ENCODE data around the gene GPANK1. TPM values are rescaled to one million over a fixed set of nuclear protein-coding genes. Genes with fewer than 3 reads are reported as not detected.
A peak's percentile ranks its signal among the peaks of the same experiment; 100 is the strongest.

The GPANK1 gene
- total and polyA plus RNA-seq, 9 donors = 9.8 to 19.0 (median 15.5) TPM

DNA sequence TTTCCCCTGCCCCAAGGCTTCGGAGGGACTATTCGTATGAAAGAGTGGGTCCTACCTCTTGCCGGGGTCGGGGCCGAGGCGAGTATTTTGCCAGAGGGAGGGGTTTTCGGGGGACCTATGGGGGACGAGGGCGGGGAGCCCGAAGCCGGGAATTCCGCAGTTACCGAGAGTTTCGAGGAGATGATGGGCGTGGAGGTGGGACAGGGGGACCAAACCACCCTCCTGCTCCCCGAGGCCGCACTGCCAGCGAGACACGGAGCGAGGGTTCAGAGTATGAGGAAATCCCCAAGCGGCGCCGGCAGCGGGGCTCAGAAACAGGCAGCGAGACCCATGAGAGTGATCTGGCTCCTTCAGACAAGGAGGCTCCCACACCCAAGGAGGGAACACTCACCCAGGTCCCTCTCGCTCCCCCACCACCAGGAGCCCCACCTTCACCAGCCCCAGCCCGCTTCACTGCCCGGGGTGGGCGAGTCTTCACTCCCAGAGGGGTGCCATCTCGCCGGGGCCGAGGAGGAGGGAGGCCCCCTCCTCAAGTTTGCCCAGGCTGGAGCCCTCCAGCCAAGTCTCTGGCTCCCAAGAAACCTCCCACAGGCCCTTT lies 33.0 kb downstream of the GPANK1 start:
- no peak for DNase-seq
- WGBS (ENCODE audit: insufficient coverage) = 75% methylated on average over 21 of the region's 32 CpGs

DNA sequence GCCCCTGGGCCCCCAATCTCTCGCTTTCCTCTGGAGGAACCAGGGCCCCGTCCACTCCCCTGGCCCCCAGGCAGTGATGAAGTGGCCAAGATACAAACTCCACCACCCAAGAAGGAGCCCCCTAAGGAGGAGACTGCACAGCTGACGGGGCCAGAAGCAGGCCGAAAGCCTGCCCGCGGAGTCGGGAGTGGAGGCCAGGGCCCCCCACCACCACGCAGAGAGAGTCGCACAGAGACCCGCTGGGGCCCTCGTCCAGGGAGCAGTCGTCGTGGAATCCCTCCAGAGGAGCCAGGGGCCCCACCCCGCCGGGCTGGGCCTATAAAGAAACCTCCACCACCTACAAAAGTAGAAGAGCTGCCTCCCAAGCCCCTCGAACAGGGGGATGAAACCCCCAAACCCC lies 33.6 kb downstream of the GPANK1 start:
- H3K36me3 ChIP-seq (ENCODE audit: control insufficient read depth, insufficient read depth, low read length) = peaks cover 100% of the 10 kb centered on the region

More for the DNA sequence above, 33.0 kb downstream of the GPANK1 start:
- peaks cover 100% of the 10 kb centered on the region for H3K36me3 ChIP-seq (ENCODE audit: control insufficient read depth, insufficient read depth, low read length)
- H3K27me3 ChIP-seq (ENCODE audit: control insufficient read depth, insufficient read depth, low read length) = no peaks in the 10 kb centered on the region
- no peaks in the 10 kb centered on the region for H3K9me3 ChIP-seq (replicated peaks; ENCODE audit: control insufficient read depth, low read depth, low read length)
- no peak overlapping the region for H3K27ac ChIP-seq (ENCODE audit: low read length)
- H3K4me3 ChIP-seq (ENCODE audit: low read length) = no peak overlapping the region
- peaks cover 2% of the 10 kb centered on the region for H3K4me1 ChIP-seq (ENCODE audit: control insufficient read depth, insufficient read depth, low read length)

DNA sequence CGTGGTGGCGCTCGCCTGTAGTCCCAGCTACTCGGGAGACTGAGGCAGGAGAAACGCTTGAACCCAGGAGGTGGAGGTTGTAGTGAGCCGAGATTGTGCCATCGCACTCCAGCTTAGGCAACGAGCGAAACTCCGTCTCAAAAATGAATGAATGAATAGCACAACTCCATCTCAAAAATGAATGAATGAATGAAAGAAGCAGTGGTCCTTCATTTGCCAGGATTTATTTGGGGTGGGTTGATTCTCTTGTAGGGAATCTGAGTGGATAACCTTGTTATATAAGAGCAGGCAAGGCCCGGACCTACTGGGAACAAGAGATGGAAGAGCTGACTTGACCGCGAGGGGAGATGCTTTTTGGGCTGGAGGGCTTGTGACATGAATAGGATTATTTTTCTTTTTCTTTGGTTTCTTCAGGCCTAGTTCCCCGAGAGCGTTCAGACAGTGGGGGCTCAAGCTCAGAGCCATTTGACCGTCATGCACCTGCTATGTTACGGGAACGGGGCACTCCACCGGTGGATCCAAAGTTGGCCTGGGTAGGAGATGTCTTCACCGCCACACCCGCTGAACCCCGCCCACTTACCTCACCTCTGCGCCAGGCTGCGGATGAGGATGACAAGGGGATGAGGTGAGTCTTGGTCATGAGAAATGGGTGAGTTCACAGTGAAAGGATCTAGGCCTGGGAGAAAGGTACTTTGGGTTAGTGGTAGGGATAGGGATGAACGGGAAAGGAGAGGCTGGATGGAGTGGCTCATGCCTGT lies 34.4 kb downstream of the GPANK1 start:
- WGBS (ENCODE audit: insufficient coverage) = 90% methylated on average over 8 of the region's 25 CpGs
- H3K36me3 ChIP-seq (ENCODE audit: control insufficient read depth, insufficient read depth, low read length) = peaks cover 100% of the 10 kb centered on the region
- H3K4me3 ChIP-seq (ENCODE audit: low read length) = no peak overlapping the region
- H3K27me3 ChIP-seq (ENCODE audit: control insufficient read depth, insufficient read depth, low read length) = no peaks in the 10 kb centered on the region
- no peak overlapping the region for H3K27ac ChIP-seq (ENCODE audit: low read length)
- no peaks in the 10 kb centered on the region for H3K9me3 ChIP-seq (replicated peaks; ENCODE audit: control insufficient read depth, low read depth, low read length)
- DNase-seq = no peak
- H3K4me1 ChIP-seq (ENCODE audit: control insufficient read depth, insufficient read depth, low read length) = no peaks in the 10 kb centered on the region

More for the DNA sequence above, 33.6 kb downstream of the GPANK1 start:
- WGBS (ENCODE audit: insufficient coverage) = 52% methylated on average over 12 of the region's 16 CpGs
- no peaks in the 10 kb centered on the region for H3K9me3 ChIP-seq (replicated peaks; ENCODE audit: control insufficient read depth, low read depth, low read length)
- no peak overlapping the region for H3K4me3 ChIP-seq (ENCODE audit: low read length)
- DNase-seq = no peak
- no peaks in the 10 kb centered on the region for H3K27me3 ChIP-seq (ENCODE audit: control insufficient read depth, insufficient read depth, low read length)
- H3K27ac ChIP-seq (ENCODE audit: low read length) = no peak overlapping the region
- H3K4me1 ChIP-seq (ENCODE audit: control insufficient read depth, insufficient read depth, low read length) = no peaks in the 10 kb centered on the region

DNA sequence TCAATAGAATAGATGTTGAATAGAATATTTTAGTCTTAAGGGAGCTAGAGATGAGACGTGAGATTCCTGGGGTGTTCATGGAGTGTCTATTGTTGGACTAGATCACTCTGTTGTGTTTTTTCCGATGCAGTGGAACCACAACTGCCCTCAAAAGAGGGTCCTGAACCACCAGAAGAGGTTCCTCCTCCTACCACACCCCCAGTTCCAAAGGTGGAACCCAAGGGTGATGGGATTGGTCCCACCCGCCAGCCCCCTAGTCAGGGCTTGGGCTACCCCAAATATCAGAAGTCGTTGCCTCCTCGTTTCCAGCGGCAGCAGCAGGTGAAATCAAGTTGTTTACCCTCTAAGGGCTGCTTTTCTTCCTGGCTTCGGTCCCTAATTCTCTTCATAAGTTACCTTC lies 35.8 kb downstream of the GPANK1 start:
- H3K9me3 ChIP-seq (replicated peaks; ENCODE audit: control insufficient read depth, low read depth, low read length) = no peaks in the 10 kb centered on the region
- WGBS (ENCODE audit: insufficient coverage) = 91% methylated on average over 7 of the region's 7 CpGs
- H3K36me3 ChIP-seq (ENCODE audit: control insufficient read depth, insufficient read depth, low read length) = peaks cover 100% of the 10 kb centered on the region

DNA sequence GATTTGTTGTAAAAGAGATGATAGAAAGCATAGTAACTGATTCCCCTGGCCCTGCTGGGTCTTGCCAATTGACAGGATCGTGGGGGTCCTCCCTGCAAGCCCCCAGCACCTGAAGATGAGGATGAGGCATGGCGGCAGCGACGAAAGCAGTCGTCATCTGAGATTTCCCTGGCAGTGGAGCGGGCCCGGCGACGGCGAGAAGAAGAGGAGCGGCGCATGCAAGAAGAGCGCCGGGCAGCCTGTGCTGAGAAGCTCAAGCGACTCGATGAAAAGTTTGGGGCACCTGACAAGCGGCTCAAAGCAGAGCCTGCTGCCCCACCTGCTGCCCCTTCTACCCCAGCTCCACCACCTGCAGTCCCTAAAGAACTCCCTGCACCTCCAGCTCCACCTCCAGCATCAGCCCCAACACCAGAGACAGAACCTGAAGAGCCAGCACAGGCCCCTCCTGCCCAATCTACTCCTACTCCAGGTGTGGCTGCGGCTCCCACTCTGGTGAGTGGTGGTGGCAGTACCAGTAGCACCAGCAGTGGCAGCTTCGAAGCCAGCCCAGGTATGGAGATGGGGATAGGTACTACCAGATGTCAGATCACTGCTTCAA lies 37.0 kb downstream of the GPANK1 start:
- no peaks in the 10 kb centered on the region for H3K9me3 ChIP-seq (replicated peaks; ENCODE audit: control insufficient read depth, low read depth, low read length)
- no peak overlapping the region for H3K27ac ChIP-seq (ENCODE audit: low read length)
- no peak overlapping the region for H3K4me3 ChIP-seq (ENCODE audit: low read length)
- WGBS (ENCODE audit: insufficient coverage) = 97% methylated on average over 16 of the region's 19 CpGs
- no peak for DNase-seq
- H3K4me1 ChIP-seq (ENCODE audit: control insufficient read depth, insufficient read depth, low read length) = no peaks in the 10 kb centered on the region
- no peaks in the 10 kb centered on the region for H3K27me3 ChIP-seq (ENCODE audit: control insufficient read depth, insufficient read depth, low read length)
- peaks cover 98% of the 10 kb centered on the region for H3K36me3 ChIP-seq (ENCODE audit: control insufficient read depth, insufficient read depth, low read length)

More for the DNA sequence above, 35.8 kb downstream of the GPANK1 start:
- no peak for DNase-seq
- Histone ChIP-seq H3K27ac (ENCODE audit: low read length) (no peak overlapping the region), H3K4me1 (ENCODE audit: control insufficient read depth, insufficient read depth, low read length) (no peaks in the 10 kb centered on the region), H3K27me3 (ENCODE audit: control insufficient read depth, insufficient read depth, low read length) (no peaks in the 10 kb centered on the region), H3K4me3 (ENCODE audit: low read length) (no peak overlapping the region)

DNA sequence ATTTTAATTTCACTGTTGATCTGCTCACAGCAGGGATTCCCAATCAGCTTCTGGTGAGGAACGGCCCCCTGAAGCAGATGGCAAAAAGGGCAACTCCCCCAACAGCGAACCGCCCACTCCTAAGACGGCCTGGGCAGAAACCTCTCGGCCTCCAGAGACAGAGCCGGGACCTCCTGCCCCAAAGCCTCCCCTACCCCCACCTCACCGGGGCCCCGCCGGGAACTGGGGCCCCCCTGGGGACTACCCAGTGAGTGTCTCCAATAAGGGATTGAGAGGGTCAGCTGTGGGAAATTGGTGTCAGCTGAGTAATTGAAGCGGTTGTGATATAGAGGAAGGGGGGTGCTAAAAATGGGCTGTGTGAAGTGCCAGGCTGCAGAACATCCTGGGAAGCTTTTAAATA lies 37.8 kb downstream of the GPANK1 start:
- H3K4me3 ChIP-seq (ENCODE audit: low read length) = no peak overlapping the region
- peaks cover 95% of the 10 kb centered on the region for H3K36me3 ChIP-seq (ENCODE audit: control insufficient read depth, insufficient read depth, low read length)
- H3K4me1 ChIP-seq (ENCODE audit: control insufficient read depth, insufficient read depth, low read length) = peaks cover 6% of the 10 kb centered on the region
- DNase-seq = no peak
- H3K27ac ChIP-seq (ENCODE audit: low read length) = no peak overlapping the region
- no peaks in the 10 kb centered on the region for H3K9me3 ChIP-seq (replicated peaks; ENCODE audit: control insufficient read depth, low read depth, low read length)
- WGBS (ENCODE audit: insufficient coverage) = 89% methylated on average over 1 of the region's 10 CpGs
- H3K27me3 ChIP-seq (ENCODE audit: control insufficient read depth, insufficient read depth, low read length) = no peaks in the 10 kb centered on the region

DNA sequence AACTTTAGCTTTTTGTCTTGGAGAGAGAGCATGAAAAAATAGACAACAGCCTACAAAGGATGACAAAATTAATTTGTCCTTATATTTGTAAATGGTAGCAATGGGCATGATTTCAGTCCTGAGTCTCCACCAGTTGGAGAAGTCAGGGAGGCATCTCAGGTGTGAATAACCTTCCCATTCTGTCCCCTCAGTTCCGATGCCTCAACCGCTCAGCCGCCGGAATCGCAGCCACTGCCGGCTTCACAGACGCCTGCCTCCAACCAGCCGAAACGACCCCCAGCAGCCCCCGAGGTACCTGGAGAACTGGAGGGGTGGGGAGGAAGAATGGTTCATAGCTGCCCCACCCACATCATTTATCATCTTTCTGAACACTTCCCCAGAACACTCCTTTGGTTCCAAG lies 40.7 kb downstream of the GPANK1 start:
- no peaks in the 10 kb centered on the region for H3K9me3 ChIP-seq (replicated peaks; ENCODE audit: control insufficient read depth, low read depth, low read length)
- WGBS (ENCODE audit: insufficient coverage) = no CpG with 5 or more reads among the region's 10 CpGs
- no peak overlapping the region for H3K4me3 ChIP-seq (ENCODE audit: low read length)
- peaks cover 10% of the 10 kb centered on the region for H3K4me1 ChIP-seq (ENCODE audit: control insufficient read depth, insufficient read depth, low read length)
- H3K27me3 ChIP-seq (ENCODE audit: control insufficient read depth, insufficient read depth, low read length) = no peaks in the 10 kb centered on the region
- H3K36me3 ChIP-seq (ENCODE audit: control insufficient read depth, insufficient read depth, low read length) = peaks cover 66% of the 10 kb centered on the region
- no peak overlapping the region for H3K27ac ChIP-seq (ENCODE audit: low read length)
- no peak for DNase-seq

DNA sequence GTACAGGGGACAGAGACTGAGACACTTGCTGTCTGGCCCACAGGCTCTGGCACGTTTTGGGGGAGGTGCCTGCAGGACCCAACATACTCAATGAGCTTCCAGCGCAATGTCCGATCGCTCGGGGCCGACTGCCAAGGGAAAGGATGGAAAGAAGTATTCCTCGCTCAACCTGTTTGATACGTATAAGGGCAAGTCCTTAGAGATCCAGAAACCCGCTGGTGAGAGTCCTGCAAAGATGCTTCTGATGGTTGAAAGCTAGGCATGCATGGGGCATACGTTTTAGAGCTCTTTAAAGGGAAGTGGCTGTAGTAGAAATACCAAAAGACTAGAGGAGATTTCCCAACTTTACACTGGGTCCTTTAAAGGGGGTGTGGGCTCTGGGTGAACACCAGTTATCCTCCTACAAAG lies 42.1 kb downstream of the GPANK1 start:
- Histone ChIP-seq H3K27ac (ENCODE audit: low read length) (no peak overlapping the region), H3K4me3 (ENCODE audit: low read length) (no peak overlapping the region), H3K36me3 (ENCODE audit: control insufficient read depth, insufficient read depth, low read length) (peaks cover 52% of the 10 kb centered on the region)

DNA sequence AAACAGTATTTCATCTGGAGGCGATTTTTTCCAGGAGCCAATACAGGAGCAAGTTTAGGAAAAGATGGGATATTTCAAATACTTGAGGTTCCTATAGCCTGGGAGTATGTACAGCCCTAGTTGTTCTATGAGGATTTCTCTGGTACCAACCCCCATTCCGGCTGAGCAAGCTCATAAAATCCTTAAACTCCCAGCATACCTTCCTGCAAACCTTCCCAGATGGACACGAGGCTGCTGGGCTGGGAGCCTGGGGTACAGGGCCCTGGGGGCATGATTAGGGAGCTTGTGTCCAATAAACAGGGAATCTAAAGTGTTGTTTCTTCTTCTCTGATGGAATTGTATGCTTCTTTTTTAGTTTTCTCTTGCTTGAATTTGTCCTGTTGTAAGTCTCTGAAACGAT lies 42.8 kb downstream of the GPANK1 start:
- WGBS (ENCODE audit: insufficient coverage) = 28% methylated on average over 2 of the region's 4 CpGs
- peak overlapping the region; percentile 96 for H3K27ac ChIP-seq (ENCODE audit: low read length)

More for the DNA sequence above, 42.1 kb downstream of the GPANK1 start:
- H3K9me3 ChIP-seq (replicated peaks; ENCODE audit: control insufficient read depth, low read depth, low read length) = no peaks in the 10 kb centered on the region
- 72% methylated on average over 5 of the region's 10 CpGs for WGBS (ENCODE audit: insufficient coverage)
- peaks cover 10% of the 10 kb centered on the region for H3K4me1 ChIP-seq (ENCODE audit: control insufficient read depth, insufficient read depth, low read length)
- H3K27me3 ChIP-seq (ENCODE audit: control insufficient read depth, insufficient read depth, low read length) = no peaks in the 10 kb centered on the region
- DNase-seq = no peak

DNA sequence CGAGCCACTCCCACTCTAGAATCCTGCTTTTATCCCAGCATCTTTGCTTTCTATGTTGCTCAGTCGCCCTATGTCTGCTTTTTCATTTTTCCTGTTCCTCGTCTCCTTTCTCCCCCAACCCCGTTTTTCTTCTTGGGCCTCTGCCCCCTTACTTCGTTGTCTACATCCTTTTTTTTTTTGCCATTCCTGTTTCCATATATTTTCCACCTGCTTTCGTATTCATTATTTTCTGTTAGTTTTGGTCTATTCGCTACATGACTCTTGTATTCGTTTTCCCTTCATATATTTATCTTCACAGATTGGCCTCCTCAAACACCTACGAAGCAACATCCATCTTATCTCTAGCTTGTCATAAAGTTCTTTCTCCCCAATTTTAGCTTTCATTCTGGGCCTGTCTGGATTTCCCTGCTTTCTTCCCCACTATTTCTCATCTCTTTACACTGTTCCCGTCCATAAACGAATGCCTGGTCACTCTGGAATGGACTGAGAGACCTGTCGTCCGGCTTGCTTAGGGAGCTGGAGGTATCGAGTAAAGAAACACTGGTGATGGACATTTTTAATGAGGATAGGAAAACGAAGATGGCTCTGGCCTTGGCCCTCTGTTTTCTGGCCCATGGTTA lies 43.4 kb downstream of the GPANK1 start:
- 4% methylated on average over 9 of the region's 15 CpGs for WGBS (ENCODE audit: insufficient coverage)
- Histone ChIP-seq H3K4me1 (ENCODE audit: control insufficient read depth, insufficient read depth, low read length) (peaks cover 10% of the 10 kb centered on the region), H3K27ac (ENCODE audit: low read length) (peak overlapping the region; percentile 96), H3K36me3 (ENCODE audit: control insufficient read depth, insufficient read depth, low read length) (peaks cover 42% of the 10 kb centered on the region), H3K4me3 (ENCODE audit: low read length) (peak overlapping the region; percentile 76), H3K27me3 (ENCODE audit: control insufficient read depth, insufficient read depth, low read length) (no peaks in the 10 kb centered on the region), H3K9me3 (replicated peaks; ENCODE audit: control insufficient read depth, low read depth, low read length) (no peaks in the 10 kb centered on the region)
- no peak for DNase-seq

More for the DNA sequence above, 42.8 kb downstream of the GPANK1 start:
- peaks cover 47% of the 10 kb centered on the region for H3K36me3 ChIP-seq (ENCODE audit: control insufficient read depth, insufficient read depth, low read length)
- H3K27me3 ChIP-seq (ENCODE audit: control insufficient read depth, insufficient read depth, low read length) = no peaks in the 10 kb centered on the region
- H3K4me1 ChIP-seq (ENCODE audit: control insufficient read depth, insufficient read depth, low read length) = peaks cover 10% of the 10 kb centered on the region
- H3K9me3 ChIP-seq (replicated peaks; ENCODE audit: control insufficient read depth, low read depth, low read length) = no peaks in the 10 kb centered on the region
- DNase-seq = no peak
- peak overlapping the region; percentile 76 for H3K4me3 ChIP-seq (ENCODE audit: low read length)

Measured in muscle of leg (tissue), 11 donors.